ENCODE data around the gene ZNF587.
"Not testable (repeated sequence)": the region's sequence is repeated elsewhere in the genome, so short reads cannot be mapped to it uniquely, and the experiment has no call there.

ZNF587 gene

GRCh38 chr19:57812226-57812625 is 37.4 kb upstream of the ZNF587 start:
- no peak for DNase-seq (ENCODE audit: low read depth)
- no peak overlapping the region for H3K4me3 ChIP-seq (ENCODE audit: low read length)
- TF ChIP-seq CTCF (conservative IDR thresholded peaks at IDR 0.05; ENCODE audit: low read length) = no peak

DNA sequence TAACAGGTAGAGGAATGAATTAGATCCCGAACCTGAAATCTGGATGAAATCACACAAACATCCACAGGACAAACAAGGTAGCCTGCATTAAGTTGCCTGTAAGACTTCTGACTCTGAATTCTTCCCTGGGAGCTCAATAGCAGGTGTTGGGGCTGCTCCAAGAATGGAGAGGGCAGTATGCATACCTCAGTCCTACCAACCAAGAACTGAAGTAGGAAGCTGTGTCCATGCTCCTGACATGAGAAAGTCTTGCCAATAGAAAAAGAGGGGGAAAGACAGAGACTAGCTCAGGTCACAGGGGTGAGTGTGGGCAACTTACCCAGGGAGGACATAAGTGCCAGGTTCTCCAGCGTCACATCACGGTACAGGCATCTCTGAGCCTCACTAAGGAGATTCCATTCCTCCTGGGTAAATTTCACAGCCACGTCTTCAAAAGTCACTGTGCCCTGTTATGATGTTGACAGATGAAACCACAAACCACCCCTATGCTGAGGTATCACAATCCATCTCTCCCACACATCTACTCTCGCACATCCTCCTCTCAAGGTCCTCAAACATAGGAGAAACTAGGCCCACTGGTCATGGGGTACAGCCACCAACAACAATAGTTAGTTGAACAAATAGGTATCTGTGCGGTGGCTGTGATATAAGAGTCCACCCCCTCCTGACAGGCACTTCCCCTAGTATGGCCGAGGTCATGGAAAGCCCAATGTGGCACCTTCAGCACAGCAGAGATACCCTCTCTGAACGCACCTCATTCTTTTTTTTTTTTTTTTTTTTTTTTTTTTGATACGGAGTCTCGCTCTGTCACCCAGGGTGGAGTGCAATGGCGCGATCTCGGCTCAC is 36.5 kb upstream of the ZNF587 start:
- DNase-seq (ENCODE audit: low read depth) = not testable (repeated sequence)
- H3K4me3 ChIP-seq (ENCODE audit: low read length) = peak overlapping the region; percentile 93; the same call in 1 of the 2 replicates

DNA sequence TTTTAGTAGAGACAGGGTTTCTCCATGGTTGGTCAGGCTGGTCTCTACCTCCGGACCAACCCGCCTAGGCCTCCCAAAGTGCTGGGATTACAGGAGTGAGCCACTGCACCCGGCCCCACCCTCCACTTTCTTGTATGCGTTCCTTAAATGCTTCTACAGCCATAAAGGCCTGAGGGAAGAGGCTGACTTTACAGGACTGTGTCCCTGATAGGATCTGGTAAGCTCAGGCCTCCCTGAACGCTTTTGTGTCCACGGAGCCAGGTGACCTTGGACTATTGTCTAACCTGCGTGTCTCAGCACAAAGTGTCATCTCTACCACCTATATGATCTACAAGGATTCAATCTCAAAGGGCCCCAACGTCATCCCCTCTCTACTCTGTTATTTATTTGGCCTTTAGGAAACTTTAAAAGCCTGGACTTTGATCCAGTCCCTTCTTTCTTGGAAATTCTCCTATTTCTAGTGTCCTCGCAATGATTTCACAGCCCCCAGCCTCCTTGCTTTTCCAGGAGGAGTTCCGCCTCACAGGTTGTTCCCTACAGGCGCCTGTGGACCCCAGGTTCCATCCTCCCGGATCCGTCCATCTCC is 35.6 kb upstream of the ZNF587 start:
- H3K4me3 ChIP-seq (ENCODE audit: low read length) = peak overlapping the region; percentile 93
- no peak for TF ChIP-seq CTCF (conservative IDR thresholded peaks at IDR 0.05; ENCODE audit: low read length)
- peak; percentile 29 for DNase-seq (ENCODE audit: low read depth)

DNA sequence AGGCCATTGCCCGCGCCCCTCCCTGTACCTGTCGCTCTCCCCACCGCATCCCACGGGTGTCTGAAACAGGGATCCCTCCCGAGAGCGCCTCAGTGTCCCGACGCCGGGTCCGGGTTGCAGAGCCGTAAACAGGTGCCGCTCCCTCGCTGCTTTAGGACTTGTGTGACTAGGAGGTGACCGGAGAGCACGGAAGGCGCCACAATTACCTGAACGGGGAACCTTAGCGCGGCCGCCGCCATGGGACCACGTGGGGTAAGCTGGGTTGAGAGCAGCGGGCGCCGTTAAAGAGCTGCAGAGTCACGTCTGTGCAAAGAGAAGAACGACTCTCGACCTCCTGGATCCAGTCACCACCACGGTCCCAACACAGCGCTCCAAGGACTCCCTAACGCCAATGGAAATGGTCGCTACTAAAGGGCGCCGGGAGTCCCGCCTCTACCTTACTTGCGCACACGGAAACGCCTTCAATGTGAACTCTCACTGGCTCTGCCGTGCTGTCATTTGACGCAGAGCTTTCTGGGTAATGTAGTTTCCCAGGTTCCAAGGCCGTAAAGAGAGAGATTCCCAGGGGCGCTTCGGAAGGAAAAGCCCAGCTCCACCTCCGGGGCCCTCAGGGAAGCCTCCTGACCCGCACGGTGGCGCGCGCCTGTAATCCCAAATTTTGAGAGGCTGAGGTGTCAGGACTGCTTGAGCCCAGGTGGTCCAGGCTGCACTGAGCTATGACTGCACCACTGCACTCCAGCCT is 35.0 kb upstream of the ZNF587 start, which contains the start of gene ZNF552:
ZNF552 (minus strand) TSS at position 409 of the 742 bp plus-strand sequence; CDS start at position 239, 170 bp downstream.
- peak within 1 kb of the TSS; percentile 93 for H3K4me3 ChIP-seq (ENCODE audit: low read length)
- DNase-seq (ENCODE audit: low read depth) = peak; percentile 89
- no peak for TF ChIP-seq CTCF (conservative IDR thresholded peaks at IDR 0.05; ENCODE audit: low read length)

DNA sequence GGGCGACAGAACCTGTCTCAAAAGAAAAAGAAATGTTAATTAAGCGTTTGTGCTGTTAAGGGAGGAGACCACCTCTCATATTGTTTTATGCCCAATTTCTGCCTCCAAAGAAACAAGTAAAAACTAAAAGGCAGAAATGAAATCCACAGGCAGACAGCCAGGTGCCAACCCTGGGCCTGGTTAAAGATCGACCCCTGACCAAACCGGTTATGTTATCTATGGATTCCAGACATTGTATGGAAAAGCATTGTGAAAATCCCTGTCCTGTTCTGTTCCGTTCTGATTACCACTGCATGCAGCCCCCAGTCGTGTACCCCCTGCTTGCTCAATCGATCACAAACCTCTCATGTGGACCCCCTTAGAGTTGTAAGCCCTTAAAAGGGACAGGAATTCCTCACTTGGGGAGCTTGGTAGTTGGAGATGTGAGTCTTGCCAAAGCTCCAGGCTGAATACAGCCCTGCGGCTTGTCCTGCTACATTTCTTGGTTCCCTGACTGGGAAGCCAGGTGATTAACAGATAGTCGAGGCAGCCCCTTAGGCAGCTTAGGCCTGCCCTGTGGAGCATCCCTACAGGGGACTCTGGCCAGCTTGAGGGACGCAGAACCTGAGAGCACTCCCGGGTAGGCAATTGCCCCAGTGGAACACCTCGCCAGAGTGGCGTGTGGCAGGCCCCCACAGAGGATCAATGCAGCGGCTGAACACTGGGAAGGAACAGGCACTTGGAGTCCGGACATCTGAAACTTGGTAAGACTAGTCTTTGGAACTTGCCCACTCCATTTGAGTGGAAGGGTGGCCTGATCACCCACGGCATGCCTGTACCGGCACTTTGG is 34.2 kb upstream of the ZNF587 start:
- peak overlapping the region; percentile 93 for H3K4me3 ChIP-seq (ENCODE audit: low read length)
- no peak for DNase-seq (ENCODE audit: low read depth)
- no peak for TF ChIP-seq CTCF (conservative IDR thresholded peaks at IDR 0.05; ENCODE audit: low read length)

GRCh38 chr19:57816652-57817051 is 33.0 kb upstream of the ZNF587 start:
- DNase-seq (ENCODE audit: low read depth) = no peak
- no peak for TF ChIP-seq CTCF (conservative IDR thresholded peaks at IDR 0.05; ENCODE audit: low read length)
- no peak overlapping the region for H3K4me3 ChIP-seq (ENCODE audit: low read length)

GRCh38 chr19:57817976-57818375 is 31.7 kb upstream of the ZNF587 start:
- H3K4me3 ChIP-seq (ENCODE audit: low read length) = no peak overlapping the region
- no peak for TF ChIP-seq CTCF (conservative IDR thresholded peaks at IDR 0.05; ENCODE audit: low read length)
- DNase-seq (ENCODE audit: low read depth) = no peak

All from AG10803 (cell line).